Gastrocnemius medialis (tissue), 4 donors: ENCODE measurements around the gene DEPDC4.
"Not testable (repeated sequence)": the region's sequence is repeated elsewhere in the genome, so short reads cannot be mapped to it uniquely, and the experiment has no call there.

Experiments
- POLR2A ChIP-seq, 2 donors: fragments of 450-650 bp; IDR thresholded peaks; one replicate each; pipeline ENCODE4 v1.6.1; 2017; ENCODE audit warnings: antibody characterized with exemption in 2 of 2, mild to moderate bottlenecking in 2 of 2, moderate library complexity in 2 of 2
- TF ChIP-seq, protein P1 (sequence below), 5 experiments: fragments of 450-650 bp in 3 of 5; fragments of 200-600 bp in 2 of 5; sonication (generic) in 2 of 5; IDR thresholded peaks in 4 of 5; conservative IDR thresholded peaks in 1 of 5; 1 replicate in 4 of 5; 2 replicates in 1 of 5; pipeline ENCODE4 v1.5.1; 2016 to 2019; ENCODE audit warnings: antibody characterized with exemption in 5 of 5, mild to moderate bottlenecking in 3 of 5, moderate library complexity in 3 of 5

DNA sequence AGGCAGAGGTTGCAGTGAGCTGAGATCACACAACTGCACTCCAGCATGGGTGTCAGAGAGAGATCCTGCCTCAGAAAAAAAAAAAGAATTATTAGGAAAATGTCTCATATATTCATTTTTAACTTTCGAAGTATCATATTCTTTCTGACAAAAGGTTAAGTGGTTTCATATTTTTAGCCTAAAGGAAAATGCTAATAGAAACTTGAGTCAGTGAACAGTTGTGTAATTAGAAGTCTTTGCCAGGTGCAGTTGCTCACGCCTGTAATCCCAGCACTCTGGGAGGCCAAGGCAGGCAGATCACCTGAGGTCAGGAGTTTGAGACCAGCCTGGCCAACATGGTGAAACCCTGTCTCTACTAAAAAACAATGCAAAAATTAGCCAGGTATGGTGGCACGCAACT lies 35.0 kb downstream of the DEPDC4 start:
- TF ChIP-seq, protein P1, sequence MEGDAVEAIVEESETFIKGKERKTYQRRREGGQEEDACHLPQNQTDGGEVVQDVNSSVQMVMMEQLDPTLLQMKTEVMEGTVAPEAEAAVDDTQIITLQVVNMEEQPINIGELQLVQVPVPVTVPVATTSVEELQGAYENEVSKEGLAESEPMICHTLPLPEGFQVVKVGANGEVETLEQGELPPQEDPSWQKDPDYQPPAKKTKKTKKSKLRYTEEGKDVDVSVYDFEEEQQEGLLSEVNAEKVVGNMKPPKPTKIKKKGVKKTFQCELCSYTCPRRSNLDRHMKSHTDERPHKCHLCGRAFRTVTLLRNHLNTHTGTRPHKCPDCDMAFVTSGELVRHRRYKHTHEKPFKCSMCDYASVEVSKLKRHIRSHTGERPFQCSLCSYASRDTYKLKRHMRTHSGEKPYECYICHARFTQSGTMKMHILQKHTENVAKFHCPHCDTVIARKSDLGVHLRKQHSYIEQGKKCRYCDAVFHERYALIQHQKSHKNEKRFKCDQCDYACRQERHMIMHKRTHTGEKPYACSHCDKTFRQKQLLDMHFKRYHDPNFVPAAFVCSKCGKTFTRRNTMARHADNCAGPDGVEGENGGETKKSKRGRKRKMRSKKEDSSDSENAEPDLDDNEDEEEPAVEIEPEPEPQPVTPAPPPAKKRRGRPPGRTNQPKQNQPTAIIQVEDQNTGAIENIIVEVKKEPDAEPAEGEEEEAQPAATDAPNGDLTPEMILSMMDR (IDR thresholded peaks at IDR 0.05 in 4 of 5, conservative IDR thresholded peaks at IDR 0.05 in 1 of 5), result not testable (repeated sequence)
- TF ChIP-seq POLR2A (IDR thresholded peaks at IDR 0.05), result not testable (repeated sequence)
